ENCODE measurements around the gene SSRP1.
"Not testable (repeated sequence)": the region's sequence is repeated elsewhere in the genome, so short reads cannot be mapped to it uniquely, and the experiment has no call there.

DNA sequence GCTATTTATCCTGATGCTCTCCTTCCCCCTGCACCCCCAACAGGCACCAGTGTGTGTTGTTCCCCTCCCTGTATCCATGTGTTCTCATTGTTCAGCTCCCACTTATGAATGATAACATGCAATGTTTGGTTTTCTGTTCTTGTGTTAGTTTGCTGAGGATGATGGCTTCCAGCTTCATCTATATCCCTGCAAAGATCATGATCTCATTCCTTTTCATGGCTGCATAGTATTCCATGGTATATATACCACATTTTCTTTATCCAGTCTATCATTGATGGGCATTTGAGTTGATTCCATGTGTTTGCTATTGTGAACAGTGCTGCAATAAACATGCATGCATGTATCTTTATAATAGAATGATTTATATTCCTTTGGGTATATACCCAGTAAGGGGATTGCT is 25.7 kb upstream of the SSRP1 start:
- not testable (repeated sequence) for TF ChIP-seq EZH2 (IDR thresholded peaks at IDR 0.05; ENCODE audit: borderline replicate concordance, low read depth, low read length, poor library complexity, severe bottlenecking)
- TF ChIP-seq, protein P1, sequence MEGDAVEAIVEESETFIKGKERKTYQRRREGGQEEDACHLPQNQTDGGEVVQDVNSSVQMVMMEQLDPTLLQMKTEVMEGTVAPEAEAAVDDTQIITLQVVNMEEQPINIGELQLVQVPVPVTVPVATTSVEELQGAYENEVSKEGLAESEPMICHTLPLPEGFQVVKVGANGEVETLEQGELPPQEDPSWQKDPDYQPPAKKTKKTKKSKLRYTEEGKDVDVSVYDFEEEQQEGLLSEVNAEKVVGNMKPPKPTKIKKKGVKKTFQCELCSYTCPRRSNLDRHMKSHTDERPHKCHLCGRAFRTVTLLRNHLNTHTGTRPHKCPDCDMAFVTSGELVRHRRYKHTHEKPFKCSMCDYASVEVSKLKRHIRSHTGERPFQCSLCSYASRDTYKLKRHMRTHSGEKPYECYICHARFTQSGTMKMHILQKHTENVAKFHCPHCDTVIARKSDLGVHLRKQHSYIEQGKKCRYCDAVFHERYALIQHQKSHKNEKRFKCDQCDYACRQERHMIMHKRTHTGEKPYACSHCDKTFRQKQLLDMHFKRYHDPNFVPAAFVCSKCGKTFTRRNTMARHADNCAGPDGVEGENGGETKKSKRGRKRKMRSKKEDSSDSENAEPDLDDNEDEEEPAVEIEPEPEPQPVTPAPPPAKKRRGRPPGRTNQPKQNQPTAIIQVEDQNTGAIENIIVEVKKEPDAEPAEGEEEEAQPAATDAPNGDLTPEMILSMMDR (conservative IDR thresholded peaks at IDR 0.05; ENCODE audit: low read depth, low read length), result not testable (repeated sequence)

Measured in A673 (cell line).